ENCODE results near the gene NKX6-1. TPM values are rescaled to one million over a fixed set of nuclear protein-coding genes. Genes with fewer than 3 reads are reported as not detected.

Gene NKX6-1
- total and polyA plus RNA-seq, 2 donors from 2014 or later = 0.35 TPM; not detected in 1

DNA sequence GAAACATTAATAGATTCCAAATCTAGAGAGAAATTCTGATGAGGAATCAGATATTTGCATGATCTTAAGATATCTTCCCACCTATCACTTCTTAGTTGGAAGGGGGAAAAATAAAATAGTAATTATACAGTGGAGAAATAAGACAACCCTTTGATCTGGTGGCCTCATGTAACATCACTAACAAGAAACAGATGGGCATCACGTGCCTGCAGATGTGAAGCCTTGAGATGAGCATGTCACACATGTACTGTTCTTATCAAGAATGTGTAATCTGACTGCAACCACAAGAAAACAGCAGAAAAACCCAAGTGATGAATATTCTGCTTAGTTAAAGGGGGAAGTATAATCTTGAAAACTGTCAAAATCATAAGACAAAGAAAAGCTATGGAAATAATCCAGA is 31.4 kb upstream of the NKX6-1 start:
- FAIRE-seq (no peak), DNase-seq (no peak)
- intact Hi-C loops (cut with DNase I) = no loop called here
- no peak overlapping the region for H3K4me3 ChIP-seq (ENCODE audit: low read length in 3 of 3)
- TF ChIP-seq, protein P1, sequence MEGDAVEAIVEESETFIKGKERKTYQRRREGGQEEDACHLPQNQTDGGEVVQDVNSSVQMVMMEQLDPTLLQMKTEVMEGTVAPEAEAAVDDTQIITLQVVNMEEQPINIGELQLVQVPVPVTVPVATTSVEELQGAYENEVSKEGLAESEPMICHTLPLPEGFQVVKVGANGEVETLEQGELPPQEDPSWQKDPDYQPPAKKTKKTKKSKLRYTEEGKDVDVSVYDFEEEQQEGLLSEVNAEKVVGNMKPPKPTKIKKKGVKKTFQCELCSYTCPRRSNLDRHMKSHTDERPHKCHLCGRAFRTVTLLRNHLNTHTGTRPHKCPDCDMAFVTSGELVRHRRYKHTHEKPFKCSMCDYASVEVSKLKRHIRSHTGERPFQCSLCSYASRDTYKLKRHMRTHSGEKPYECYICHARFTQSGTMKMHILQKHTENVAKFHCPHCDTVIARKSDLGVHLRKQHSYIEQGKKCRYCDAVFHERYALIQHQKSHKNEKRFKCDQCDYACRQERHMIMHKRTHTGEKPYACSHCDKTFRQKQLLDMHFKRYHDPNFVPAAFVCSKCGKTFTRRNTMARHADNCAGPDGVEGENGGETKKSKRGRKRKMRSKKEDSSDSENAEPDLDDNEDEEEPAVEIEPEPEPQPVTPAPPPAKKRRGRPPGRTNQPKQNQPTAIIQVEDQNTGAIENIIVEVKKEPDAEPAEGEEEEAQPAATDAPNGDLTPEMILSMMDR (IDR thresholded peaks at IDR 0.05; ENCODE audit: borderline replicate concordance, extremely low read depth, insufficient read depth) = no peak
- no peaks in the 10 kb centered on the region for H3K27me3 ChIP-seq (ENCODE audit: control insufficient read depth, insufficient read depth, low read length)
- H3K36me3 ChIP-seq (ENCODE audit: control insufficient read depth in 2 of 3, insufficient read depth in 3 of 3, low read length in 3 of 3) = no peaks in the 10 kb centered on the region
- no peak overlapping the region for H3K27ac ChIP-seq (ENCODE audit: low read depth in 2 of 2, low read length in 2 of 2)
- no peak overlapping the region for H3K9ac ChIP-seq (ENCODE audit: low read length in 3 of 3)
- H3K4me1 ChIP-seq (ENCODE audit: control insufficient read depth in 2 of 3, insufficient read depth in 2 of 3, low read depth in 1 of 3, low read length in 3 of 3) = no peaks in the 10 kb centered on the region
- H3K9me3 ChIP-seq (ENCODE audit: control insufficient read depth in 2 of 3, insufficient read depth in 1 of 3, low read length in 3 of 3) = no peaks in the 10 kb centered on the region

DNA sequence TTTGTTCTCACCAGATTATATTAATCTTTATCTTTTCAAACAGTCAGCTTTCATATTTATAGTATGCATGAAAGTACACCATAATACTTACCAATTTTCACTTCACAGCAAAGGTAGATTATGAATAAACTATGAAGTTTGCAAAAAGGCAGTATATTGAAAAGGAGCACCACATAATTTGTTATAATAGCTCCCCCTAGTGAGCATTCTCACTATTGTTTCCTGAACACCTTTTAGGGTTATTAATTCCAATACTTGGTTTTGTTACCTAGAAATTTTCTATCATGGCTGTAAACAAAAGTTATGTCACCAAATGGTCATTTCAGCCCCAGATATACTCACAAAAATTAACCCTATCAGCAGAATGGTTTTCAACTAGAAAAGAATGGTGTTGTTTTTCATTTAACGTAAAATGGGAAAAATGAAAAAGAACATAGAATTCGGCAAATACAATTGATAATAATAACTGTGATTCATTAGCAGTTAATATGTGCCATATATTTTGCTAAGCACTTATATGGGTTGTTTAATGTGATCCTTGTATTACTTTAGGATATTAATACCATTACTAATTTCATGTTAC is 30.2 kb upstream of the NKX6-1 start:
- FAIRE-seq (no peak), DNase-seq (peak in 2 of 5 donors; percentile 27 to 33)
- intact Hi-C loops (cut with DNase I) = no loop called here

DNA sequence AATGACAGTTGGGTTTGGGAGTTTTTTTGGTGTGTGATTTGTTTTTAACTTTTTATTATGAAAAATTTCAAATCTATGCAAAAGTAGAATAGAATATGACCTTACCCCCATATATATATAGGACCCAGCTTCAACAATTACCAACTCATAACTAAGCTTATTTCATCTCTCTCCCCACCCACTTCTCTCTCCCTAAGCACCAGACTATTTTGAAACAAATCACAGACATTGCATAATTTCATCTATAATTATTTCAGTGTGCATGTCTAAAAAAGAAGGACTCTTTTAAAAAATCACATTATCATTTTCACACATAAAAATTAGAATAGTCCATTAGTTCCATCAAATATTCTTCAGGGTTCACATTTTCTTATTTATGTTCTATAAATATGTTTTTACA is 28.3 kb upstream of the NKX6-1 start:
- H3K4me3 ChIP-seq (ENCODE audit: low read length in 3 of 3) = no peak overlapping the region
- H3K4me1 ChIP-seq (ENCODE audit: control insufficient read depth in 2 of 3, insufficient read depth in 2 of 3, low read depth in 1 of 3, low read length in 3 of 3) = no peaks in the 10 kb centered on the region
- intact Hi-C loops (cut with DNase I) = no loop called here
- no peak overlapping the region for H3K27ac ChIP-seq (ENCODE audit: low read depth in 2 of 2, low read length in 2 of 2)
- no peaks in the 10 kb centered on the region for H3K27me3 ChIP-seq (ENCODE audit: control insufficient read depth, insufficient read depth, low read length)
- no peaks in the 10 kb centered on the region for H3K9me3 ChIP-seq (ENCODE audit: control insufficient read depth in 2 of 3, insufficient read depth in 1 of 3, low read length in 3 of 3)
- DNase-seq = no peak
- H3K36me3 ChIP-seq (ENCODE audit: control insufficient read depth in 2 of 3, insufficient read depth in 3 of 3, low read length in 3 of 3) = no peaks in the 10 kb centered on the region
- no peak for FAIRE-seq
- no peak overlapping the region for H3K9ac ChIP-seq (ENCODE audit: low read length in 3 of 3)
- TF ChIP-seq, protein P1 (IDR thresholded peaks at IDR 0.05; ENCODE audit: borderline replicate concordance, extremely low read depth, insufficient read depth) = no peak

More for the DNA sequence above, 30.2 kb upstream of the NKX6-1 start:
- no peaks in the 10 kb centered on the region for H3K4me1 ChIP-seq (ENCODE audit: control insufficient read depth in 2 of 3, insufficient read depth in 2 of 3, low read depth in 1 of 3, low read length in 3 of 3)
- H3K27me3 ChIP-seq (ENCODE audit: control insufficient read depth, insufficient read depth, low read length) = no peaks in the 10 kb centered on the region
- H3K4me3 ChIP-seq (ENCODE audit: low read length in 3 of 3) = no peak overlapping the region
- H3K9ac ChIP-seq (ENCODE audit: low read length in 3 of 3) = no peak overlapping the region
- no peaks in the 10 kb centered on the region for H3K9me3 ChIP-seq (ENCODE audit: control insufficient read depth in 2 of 3, insufficient read depth in 1 of 3, low read length in 3 of 3)
- no peak overlapping the region for H3K27ac ChIP-seq (ENCODE audit: low read depth in 2 of 2, low read length in 2 of 2)
- no peaks in the 10 kb centered on the region for H3K36me3 ChIP-seq (ENCODE audit: control insufficient read depth in 2 of 3, insufficient read depth in 3 of 3, low read length in 3 of 3)
- TF ChIP-seq, protein P1 (IDR thresholded peaks at IDR 0.05; ENCODE audit: borderline replicate concordance, extremely low read depth, insufficient read depth) = peak; percentile 35

DNA sequence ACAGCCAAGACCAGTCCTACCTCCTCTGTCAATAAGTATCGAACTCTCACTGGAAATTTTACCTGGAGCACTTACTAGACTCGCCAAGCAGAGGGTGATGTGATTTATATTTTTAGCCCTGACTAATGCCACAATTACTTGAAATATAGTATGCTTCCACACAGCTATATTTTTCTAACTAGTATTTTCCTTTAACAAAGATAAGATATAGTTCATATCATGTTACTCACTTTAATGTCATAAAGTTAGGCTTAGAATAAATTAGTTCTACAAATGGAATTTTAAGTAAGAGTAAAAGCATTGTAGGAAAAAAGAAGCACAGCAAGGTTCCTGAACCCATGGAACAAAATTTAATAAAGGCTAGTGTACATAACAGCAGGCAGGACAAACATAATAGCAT is 16.0 kb upstream of the NKX6-1 start:
- no peak for FAIRE-seq
- no peak for DNase-seq
- H3K27me3 ChIP-seq (ENCODE audit: control insufficient read depth, insufficient read depth, low read length) = no peaks in the 10 kb centered on the region
- no peak overlapping the region for H3K9ac ChIP-seq (ENCODE audit: low read length in 3 of 3)
- no peaks in the 10 kb centered on the region for H3K9me3 ChIP-seq (ENCODE audit: control insufficient read depth in 2 of 3, insufficient read depth in 1 of 3, low read length in 3 of 3)
- H3K27ac ChIP-seq (ENCODE audit: low read depth in 2 of 2, low read length in 2 of 2) = no peak overlapping the region
- H3K4me3 ChIP-seq (ENCODE audit: low read length in 3 of 3) = no peak overlapping the region
- H3K4me1 ChIP-seq (ENCODE audit: control insufficient read depth in 2 of 3, insufficient read depth in 2 of 3, low read depth in 1 of 3, low read length in 3 of 3) = no peaks in the 10 kb centered on the region
- TF ChIP-seq, protein P1 (IDR thresholded peaks at IDR 0.05; ENCODE audit: borderline replicate concordance, extremely low read depth, insufficient read depth) = no peak
- H3K36me3 ChIP-seq (ENCODE audit: control insufficient read depth in 2 of 3, insufficient read depth in 3 of 3, low read length in 3 of 3) = no peaks in the 10 kb centered on the region
- intact Hi-C loops (cut with DNase I) = no loop called here
